Adrenal gland (tissue), 5 donors: Measurements from ENCODE around the gene SPATA2L.

Experiments used
- POLR2A ChIP-seq, 2 donors: fragments of 450-650 bp; IDR thresholded peaks; one replicate each; pipeline ENCODE4 v1.6.1; 2017; ENCODE audit warnings: antibody characterized with exemption in 2 of 2, mild to moderate bottlenecking in 2 of 2, moderate library complexity in 1 of 2
- TF ChIP-seq, protein P1 (sequence below), 6 experiments: fragments of 450-650 bp in 4 of 6; fragments of 200-600 bp in 2 of 6; sonication (generic) in 1 of 6; IDR thresholded peaks; 1 replicate in 5 of 6; 2 replicates in 1 of 6; pipeline versions ENCODE4 v1.5.1 to v1.8.0; 2016 to 2021; ENCODE audit warnings: antibody characterized with exemption in 6 of 6, mild to moderate bottlenecking in 2 of 6, moderate library complexity in 1 of 6
- donor health status: DM: no; HTN: no; CAD: no.

DNA sequence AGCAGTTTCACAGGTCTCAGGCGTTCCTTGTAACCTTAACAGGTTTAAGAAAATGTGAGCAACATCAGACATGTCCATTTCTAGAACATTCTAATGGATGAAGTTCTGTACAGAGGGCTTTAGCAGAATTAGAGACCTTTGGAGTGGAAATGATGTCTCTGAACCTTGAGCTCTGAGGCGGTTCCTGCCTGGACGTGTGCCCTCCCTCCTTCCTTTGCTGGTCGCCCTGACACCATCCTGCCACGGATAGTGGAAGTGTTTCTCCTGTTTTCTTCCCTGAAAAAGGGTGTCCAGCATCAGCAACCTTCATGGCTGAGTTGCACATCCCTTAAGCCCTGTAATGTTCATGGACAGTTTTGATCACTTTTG, 32.7 kb downstream of the SPATA2L start:
- TF ChIP-seq, protein P1, sequence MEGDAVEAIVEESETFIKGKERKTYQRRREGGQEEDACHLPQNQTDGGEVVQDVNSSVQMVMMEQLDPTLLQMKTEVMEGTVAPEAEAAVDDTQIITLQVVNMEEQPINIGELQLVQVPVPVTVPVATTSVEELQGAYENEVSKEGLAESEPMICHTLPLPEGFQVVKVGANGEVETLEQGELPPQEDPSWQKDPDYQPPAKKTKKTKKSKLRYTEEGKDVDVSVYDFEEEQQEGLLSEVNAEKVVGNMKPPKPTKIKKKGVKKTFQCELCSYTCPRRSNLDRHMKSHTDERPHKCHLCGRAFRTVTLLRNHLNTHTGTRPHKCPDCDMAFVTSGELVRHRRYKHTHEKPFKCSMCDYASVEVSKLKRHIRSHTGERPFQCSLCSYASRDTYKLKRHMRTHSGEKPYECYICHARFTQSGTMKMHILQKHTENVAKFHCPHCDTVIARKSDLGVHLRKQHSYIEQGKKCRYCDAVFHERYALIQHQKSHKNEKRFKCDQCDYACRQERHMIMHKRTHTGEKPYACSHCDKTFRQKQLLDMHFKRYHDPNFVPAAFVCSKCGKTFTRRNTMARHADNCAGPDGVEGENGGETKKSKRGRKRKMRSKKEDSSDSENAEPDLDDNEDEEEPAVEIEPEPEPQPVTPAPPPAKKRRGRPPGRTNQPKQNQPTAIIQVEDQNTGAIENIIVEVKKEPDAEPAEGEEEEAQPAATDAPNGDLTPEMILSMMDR (IDR thresholded peaks at IDR 0.05), result no peak
- no peak for TF ChIP-seq POLR2A (IDR thresholded peaks at IDR 0.05)
